ENCODE data around the gene ATP8A1. TPM values are rescaled to one million over a fixed set of nuclear protein-coding genes. Genes with fewer than 3 reads are reported as not detected.

ATP8A1 gene
- total RNA-seq, 1 donor from 2014 or later: 54.6 TPM

DNA sequence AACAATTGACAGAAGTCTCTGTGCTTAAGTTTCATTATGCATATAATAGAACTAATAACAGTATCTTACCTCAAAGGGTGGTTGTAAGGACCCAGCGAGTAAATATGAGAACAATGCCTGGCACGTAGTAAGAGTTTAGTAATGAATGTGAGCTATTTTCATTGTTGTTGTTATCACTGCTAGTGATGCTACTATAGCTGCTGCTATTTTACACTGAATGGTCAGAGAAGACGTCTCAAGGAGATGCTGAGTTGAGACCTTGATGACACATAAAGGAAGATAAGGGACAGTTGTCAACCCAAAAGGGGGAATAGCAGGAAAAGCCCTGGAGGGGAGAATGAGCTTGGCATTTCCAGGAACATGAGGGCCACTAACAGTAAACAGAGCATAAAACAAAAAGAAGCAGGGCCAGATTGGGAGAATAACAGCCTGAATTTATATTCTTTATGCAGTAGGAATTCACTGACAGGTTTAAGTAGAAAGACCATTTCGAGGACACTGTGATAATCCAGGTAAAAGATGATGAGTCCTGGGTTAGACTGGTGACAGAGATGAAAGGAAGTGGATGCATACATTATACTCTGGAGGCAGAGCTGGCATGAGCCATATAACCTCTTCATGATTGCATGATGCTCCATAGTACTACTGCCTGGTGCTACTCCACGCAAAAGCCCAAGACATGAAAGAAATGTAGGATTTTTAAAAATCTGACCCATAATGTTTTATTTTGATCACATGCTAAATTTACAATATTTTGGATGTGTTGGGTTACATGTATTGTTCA, 23.1 kb downstream of the ATP8A1 start:
- no peak for ATAC-seq
- DNase-seq (ENCODE audit: low spot score): no peak
- intact Hi-C loops (cut with DNase I): no loop called here

- ATAC-seq (no peak), DNase-seq (ENCODE audit: low spot score) (no peak)
- intact Hi-C loops (cut with DNase I): no loop called here
Measured at GRCh38 chr4:42632653-42633382, 24.1 kb downstream of the ATP8A1 start.

DNA sequence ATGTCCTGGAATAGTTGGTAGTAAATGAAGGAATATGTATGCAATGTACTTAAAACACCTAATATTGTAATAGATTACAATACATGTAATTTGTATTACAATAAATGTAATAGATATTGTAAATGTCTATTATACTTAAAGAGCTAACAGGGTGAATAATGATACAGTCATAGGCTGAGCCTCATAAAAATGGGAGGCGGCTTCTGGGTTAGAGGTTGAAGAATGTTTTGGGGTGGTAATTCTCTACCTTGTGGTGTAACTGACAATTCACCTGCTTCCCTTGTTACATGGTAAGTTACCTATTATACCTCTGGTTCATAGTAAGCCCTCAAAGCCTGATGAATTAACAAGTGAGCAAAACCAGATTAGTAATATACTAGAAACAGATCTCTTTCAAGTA, 26.0 kb downstream of the ATP8A1 start:
- intact Hi-C loops (cut with DNase I): no loop called here
- ATAC-seq: no peak
- DNase-seq (ENCODE audit: low spot score): no peak

- peak; percentile 74 for ATAC-seq
- intact Hi-C loops (cut with DNase I): no loop called here
- DNase-seq (ENCODE audit: low spot score): no peak
Measured at GRCh38 chr4:42628740-42629139, 28.2 kb downstream of the ATP8A1 start.

- peak; percentile 79 for DNase-seq (ENCODE audit: low spot score)
- peak; percentile 98 for ATAC-seq
- intact Hi-C loops (cut with DNase I): no loop called here
Measured at GRCh38 chr4:42627885-42628646, 28.8 kb downstream of the ATP8A1 start.

GRCh38 chr4:42626629-42627146, 30.2 kb downstream of the ATP8A1 start:
- DNase-seq (ENCODE audit: low spot score) (no peak), ATAC-seq (no peak)

GRCh38 chr4:42625329-42625728, 31.6 kb downstream of the ATP8A1 start:
- DNase-seq (ENCODE audit: low spot score): no peak
- no peak for ATAC-seq
- intact Hi-C loops (cut with DNase I): no loop called here

More at GRCh38 chr4:42626629-42627146, 30.2 kb downstream of the ATP8A1 start:
- intact Hi-C loops (cut with DNase I): no loop called here

GRCh38 chr4:42624551-42624950, 32.4 kb downstream of the ATP8A1 start:
- intact Hi-C loops (cut with DNase I): no loop called here
- DNase-seq (ENCODE audit: low spot score) (no peak), ATAC-seq (no peak)

GRCh38 chr4:42618023-42618422, 38.9 kb downstream of the ATP8A1 start:
- ATAC-seq: no peak
- intact Hi-C loops (cut with DNase I): no loop called here
- no peak for DNase-seq (ENCODE audit: low spot score)

GRCh38 chr4:42617030-42617429, 39.9 kb downstream of the ATP8A1 start:
- no peak for DNase-seq (ENCODE audit: low spot score)
- ATAC-seq: no peak
- intact Hi-C loops (cut with DNase I): no loop called here

DNA sequence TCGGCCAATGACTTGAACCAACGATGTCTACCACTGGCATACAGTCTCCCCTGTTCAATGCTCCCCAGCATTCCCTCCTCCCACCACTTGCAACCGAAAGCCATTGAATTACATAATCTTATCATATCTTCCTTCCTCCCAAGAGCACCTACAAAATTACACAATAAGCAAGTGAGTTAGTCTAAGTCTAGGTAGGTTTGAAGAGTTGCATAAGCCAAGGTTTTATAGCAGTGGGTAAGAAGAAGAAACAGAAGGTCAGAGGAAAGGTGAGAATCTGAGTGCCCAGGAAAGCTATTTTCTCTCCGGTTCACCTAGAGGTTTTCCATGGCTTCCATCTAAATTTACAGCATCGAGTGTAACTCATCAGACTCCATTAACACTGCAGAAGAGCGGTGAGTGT, 40.3 kb downstream of the ATP8A1 start:
- intact Hi-C loops (cut with DNase I): no loop called here
- no peak for ATAC-seq

DNA sequence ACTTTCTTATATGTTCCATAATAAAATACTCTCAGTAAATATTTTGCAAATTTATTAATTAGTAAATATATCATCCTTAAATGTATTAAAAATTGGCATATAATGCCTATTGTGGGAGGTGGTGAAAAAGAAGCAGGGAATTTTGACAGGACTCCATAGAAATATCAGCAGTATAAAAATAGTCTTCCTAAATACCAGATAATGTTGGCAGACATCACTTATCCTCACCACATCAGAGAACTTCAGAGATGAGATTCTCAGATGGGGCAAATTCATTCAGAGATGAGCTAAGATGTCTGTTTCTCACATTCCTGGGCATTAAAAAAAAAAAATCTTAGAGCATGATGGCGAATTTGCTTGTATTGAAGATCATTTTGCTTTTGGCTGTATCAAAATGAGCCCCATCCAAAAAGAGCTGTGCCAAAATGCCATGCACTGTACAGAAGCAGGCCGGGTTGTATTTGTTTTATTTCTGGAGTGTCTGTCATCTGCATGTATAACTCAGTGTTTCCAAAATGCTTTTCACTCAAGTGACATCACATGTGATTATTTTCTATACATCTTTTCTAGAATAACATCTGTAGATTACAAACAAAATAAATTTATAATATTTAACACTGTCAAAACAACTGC, 41.7 kb downstream of the ATP8A1 start:
- intact Hi-C loops (cut with DNase I): no loop called here
- DNase-seq (ENCODE audit: low spot score) (no peak), ATAC-seq (no peak)

More for the DNA sequence above, 40.3 kb downstream of the ATP8A1 start:
- DNase-seq (ENCODE audit: low spot score): no peak

DNA sequence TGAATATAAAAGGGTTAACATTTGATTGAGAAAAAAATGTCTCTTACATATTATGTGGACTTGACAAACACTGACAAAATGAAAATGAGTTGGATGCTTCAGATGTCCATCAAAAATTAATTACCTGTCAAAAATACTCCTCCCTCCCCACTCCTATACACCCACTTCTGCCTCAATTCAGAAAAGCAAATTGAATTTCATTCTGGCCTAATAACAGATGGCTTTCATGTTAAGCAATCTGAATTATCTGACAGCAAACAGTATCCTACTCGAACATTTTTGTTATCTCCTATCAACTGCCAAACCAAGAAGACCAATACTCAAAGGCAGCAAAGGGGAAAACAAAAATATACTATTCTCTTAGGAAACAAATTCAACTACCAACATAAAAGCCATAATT, 44.0 kb downstream of the ATP8A1 start:
- ATAC-seq (no peak), DNase-seq (ENCODE audit: low spot score) (no peak)
- intact Hi-C loops (cut with DNase I): no loop called here

GRCh38 chr4:42610941-42611340, 46.0 kb downstream of the ATP8A1 start:
- intact Hi-C loops (cut with DNase I): no loop called here
- ATAC-seq: no peak

DNA sequence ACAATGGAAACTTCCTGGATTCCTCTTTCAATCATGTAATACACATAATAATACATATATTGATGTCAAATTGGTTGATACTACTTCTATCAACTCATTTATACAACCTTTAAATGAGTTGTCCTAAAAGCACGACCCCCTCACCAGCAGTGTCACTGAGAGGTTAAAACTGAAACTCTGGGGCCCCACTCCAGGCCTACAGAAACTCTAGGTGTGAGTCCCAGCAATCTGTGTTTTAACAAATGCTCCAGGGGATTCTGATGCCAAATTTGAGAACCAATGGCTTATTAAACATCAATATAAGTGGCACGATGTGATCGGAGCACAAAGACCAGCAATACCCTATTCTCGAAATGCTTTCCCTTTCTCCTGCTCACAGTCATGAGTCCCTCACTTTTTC, 47.9 kb downstream of the ATP8A1 start:
- intact Hi-C loops (cut with DNase I): no loop called here
- DNase-seq (ENCODE audit: low spot score) (no peak), ATAC-seq (no peak)

More at GRCh38 chr4:42610941-42611340, 46.0 kb downstream of the ATP8A1 start:
- DNase-seq (ENCODE audit: low spot score): no peak

GRCh38 chr4:42608551-42608950, 48.4 kb downstream of the ATP8A1 start:
- ATAC-seq (no peak), DNase-seq (ENCODE audit: low spot score) (no peak)
- intact Hi-C loops (cut with DNase I): no loop called here

DNA sequence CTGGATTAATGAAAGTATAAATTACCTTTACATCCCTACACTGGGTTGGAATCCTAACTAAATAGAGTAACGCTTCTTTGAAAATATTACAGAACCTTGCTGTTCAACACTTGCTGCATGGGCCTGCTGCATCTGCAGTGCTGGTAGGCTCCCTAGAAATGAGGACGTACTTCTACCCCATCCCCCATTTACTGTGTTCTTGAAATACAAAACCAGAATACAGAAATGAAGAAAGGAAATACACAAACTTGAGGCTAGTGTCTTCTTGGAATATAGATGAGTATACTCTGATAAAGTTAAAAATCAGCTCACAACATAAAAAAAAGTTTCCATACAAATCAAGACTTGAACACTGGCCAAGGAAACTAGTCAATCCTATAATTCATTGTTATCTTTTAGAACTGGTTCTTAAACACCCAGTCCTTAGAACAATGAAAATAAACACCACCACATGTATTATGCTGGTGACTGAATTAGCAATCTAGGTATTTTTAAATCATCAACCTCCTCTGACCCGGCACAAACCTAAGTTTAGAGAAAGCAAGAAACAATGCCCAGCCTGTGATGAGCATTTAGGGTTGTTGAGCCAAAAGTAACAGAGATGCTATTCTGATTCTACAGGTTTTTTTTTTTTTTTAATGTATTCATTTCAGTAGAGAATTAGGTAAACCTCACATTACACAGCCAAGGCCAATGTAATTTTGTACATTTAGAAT, 49.7 kb downstream of the ATP8A1 start:
- intact Hi-C loops (cut with DNase I): no loop called here
- DNase-seq (ENCODE audit: low spot score) (no peak), ATAC-seq (no peak)

DNA sequence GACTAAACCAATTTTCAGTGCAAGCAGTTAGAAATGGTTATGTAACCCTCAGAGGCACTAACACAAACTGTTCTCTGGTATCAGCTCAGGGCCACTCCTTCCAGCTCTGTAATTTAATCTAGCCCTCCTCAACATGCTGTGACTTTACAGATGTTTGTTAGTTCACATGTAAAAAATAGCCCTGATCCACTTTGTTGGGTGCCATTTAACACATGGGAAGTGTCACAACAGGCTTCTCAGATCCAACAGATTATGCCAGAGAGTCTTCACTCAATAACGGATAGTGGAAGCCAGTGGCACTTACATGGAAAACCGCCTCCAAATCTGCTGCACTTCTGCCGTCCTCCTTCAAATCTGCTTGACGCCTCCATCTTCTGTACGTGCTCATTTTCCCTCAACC, 51.6 kb downstream of the ATP8A1 start:
- ATAC-seq (peak; percentile 63), DNase-seq (ENCODE audit: low spot score) (no peak)
- intact Hi-C loops (cut with DNase I): no loop called here
